A673 (cell line): ENCODE measurements around the gene PDE4B. TPM values are rescaled to one million over a fixed set of nuclear protein-coding genes. Genes with fewer than 3 reads are reported as not detected.

Experiments
- BruUV-seq: library from RNA; stranded (reverse); fragments of 400-500 nt; replicated peaks from 2 replicates; lab custom pipeline; 2021; lab: Mats Ljungman, UMichigan
- CTCF ChIA-PET: fragments of 300-600 bp; sonication (Branson Sonifier 250); formaldehyde crosslinking; loops from one replicate; lab custom pipeline; 2022; ENCODE audit warnings: antibody characterized with exemption; lab: Charles Lee
- POLR2A ChIA-PET: fragments of 300-600 bp; sonication (Branson Sonifier 250); formaldehyde crosslinking; loops from one replicate; lab custom pipeline; 2022; ENCODE audit warnings: antibody characterized with exemption; ENCODE audit not compliant: low non-redundant PET; lab: Charles Lee
- DNase-seq: peaks from one replicate; pipeline ENCODE4 v3.0.0-alpha.2; 2015; ENCODE audit warnings: low spot score
- H3K27ac ChIP-seq: fragments of 200-600 bp; sonication (generic); 2 replicates; pipeline ENCODE4 v1.5.1; 2016; ENCODE audit warnings: mixed run types, low read depth, mild to moderate bottlenecking, mixed read lengths, antibody characterized with exemption, low read length; ENCODE audit not compliant: poor library complexity, severe bottlenecking
- H3K27me3 ChIP-seq: fragments of 200-600 bp; sonication (generic); replicated peaks from 2 replicates; pipeline ENCODE4 v1.6.1; 2017; ENCODE audit warnings: mixed run types, low read depth, mild to moderate bottlenecking, mixed read lengths, antibody characterized with exemption, low read length; ENCODE audit not compliant: insufficient read depth, poor library complexity
- H3K36me3 ChIP-seq: fragments of 200-600 bp; sonication (generic); 2 replicates; pipeline ENCODE4 v1.6.1; 2016; ENCODE audit warnings: mixed run types, mild to moderate bottlenecking, mixed read lengths, antibody characterized with exemption, low read length; ENCODE audit not compliant: insufficient read depth, poor library complexity, severe bottlenecking
- H3K4me1 ChIP-seq: fragments of 200-600 bp; sonication (generic); 2 replicates; pipeline ENCODE4 v1.6.1; 2017; ENCODE audit warnings: mixed run types, mild to moderate bottlenecking, mixed read lengths, antibody characterized with exemption, low read length; ENCODE audit not compliant: insufficient read depth, poor library complexity, severe bottlenecking
- H3K4me3 ChIP-seq: fragments of 200-600 bp; sonication (generic); 2 replicates; pipeline ENCODE4 v1.5.1; 2016; ENCODE audit warnings: low read depth, mixed run types, mild to moderate bottlenecking, mixed read lengths, low read length; ENCODE audit not compliant: poor library complexity, severe bottlenecking
- H3K9me3 ChIP-seq: fragments of 200-600 bp; sonication (generic); 2 replicates; pipeline ENCODE4 v1.6.1; 2016; ENCODE audit warnings: mixed run types, low read depth, mild to moderate bottlenecking, mixed read lengths, antibody characterized with exemption, low read length; ENCODE audit not compliant: poor library complexity, severe bottlenecking
- EZH2 ChIP-seq: fragments of 200-600 bp; sonication (generic); IDR thresholded peaks from 2 replicates; pipeline ENCODE4 v1.6.1; 2017; ENCODE audit warnings: borderline replicate concordance, low read depth, mild to moderate bottlenecking, mixed read lengths, antibody characterized with exemption, low read length; ENCODE audit not compliant: poor library complexity, severe bottlenecking
- intact Hi-C: fragments of 100-400 bp; cut with micrococcal nuclease; formaldehyde crosslinking; loops from one replicate; pipeline ENCODE4 v1.10.0; 2022; ENCODE audit not compliant: unreplicated experiment
- total RNA-seq: library from RNA; stranded (reverse); gene quantifications from 2 replicates; pipeline ENCODE4 v1.2.3, GENCODE V29; 2021
- TF ChIP-seq, protein P1 (sequence below): fragments of 300-800, 200-600 bp; sonication (generic); conservative IDR thresholded peaks from 2 replicates; pipeline ENCODE4 v1.5.1; 2017; ENCODE audit warnings: low read depth, mild to moderate bottlenecking, antibody characterized with exemption, low read length, moderate library complexity, mixed read lengths

Gene PDE4B
- total RNA-seq, 1 experiment from 2014 or later = 20.0 TPM

DNA sequence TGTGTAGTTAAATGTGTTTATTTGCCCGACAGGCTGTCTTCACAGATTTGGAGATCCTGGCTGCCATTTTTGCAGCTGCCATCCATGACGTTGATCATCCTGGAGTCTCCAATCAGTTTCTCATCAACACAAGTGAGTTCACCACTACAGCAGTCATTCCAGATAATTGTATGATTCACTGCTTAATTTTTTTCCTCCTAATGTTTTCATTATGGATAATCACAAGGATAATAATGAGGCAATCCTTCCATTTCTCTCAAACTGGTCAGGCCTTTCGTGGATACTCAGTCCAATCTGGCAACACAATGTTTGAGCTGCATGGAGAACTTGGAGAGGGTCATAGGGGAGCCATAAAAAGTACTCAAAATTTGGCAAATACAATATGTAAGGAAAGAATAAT is 572.9 kb downstream of the PDE4B start:
- intact Hi-C loops = no loop called here
- Histone ChIP-seq H3K27me3 (no peaks in the 10 kb centered on the region), H3K4me1 (peaks cover under 1% of the 10 kb centered on the region), H3K4me3 (no peak overlapping the region), H3K9me3 (no peaks in the 10 kb centered on the region), H3K36me3 (peaks cover 91% of the 10 kb centered on the region), H3K27ac (no peak overlapping the region)
- DNase-seq = no peak
- CTCF ChIA-PET = no interaction called here
- no TSS peak for BruUV-seq
- POLR2A ChIA-PET = no interaction called here
- no peak for TF ChIP-seq EZH2
- TF ChIP-seq, protein P1, sequence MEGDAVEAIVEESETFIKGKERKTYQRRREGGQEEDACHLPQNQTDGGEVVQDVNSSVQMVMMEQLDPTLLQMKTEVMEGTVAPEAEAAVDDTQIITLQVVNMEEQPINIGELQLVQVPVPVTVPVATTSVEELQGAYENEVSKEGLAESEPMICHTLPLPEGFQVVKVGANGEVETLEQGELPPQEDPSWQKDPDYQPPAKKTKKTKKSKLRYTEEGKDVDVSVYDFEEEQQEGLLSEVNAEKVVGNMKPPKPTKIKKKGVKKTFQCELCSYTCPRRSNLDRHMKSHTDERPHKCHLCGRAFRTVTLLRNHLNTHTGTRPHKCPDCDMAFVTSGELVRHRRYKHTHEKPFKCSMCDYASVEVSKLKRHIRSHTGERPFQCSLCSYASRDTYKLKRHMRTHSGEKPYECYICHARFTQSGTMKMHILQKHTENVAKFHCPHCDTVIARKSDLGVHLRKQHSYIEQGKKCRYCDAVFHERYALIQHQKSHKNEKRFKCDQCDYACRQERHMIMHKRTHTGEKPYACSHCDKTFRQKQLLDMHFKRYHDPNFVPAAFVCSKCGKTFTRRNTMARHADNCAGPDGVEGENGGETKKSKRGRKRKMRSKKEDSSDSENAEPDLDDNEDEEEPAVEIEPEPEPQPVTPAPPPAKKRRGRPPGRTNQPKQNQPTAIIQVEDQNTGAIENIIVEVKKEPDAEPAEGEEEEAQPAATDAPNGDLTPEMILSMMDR = no peak

DNA sequence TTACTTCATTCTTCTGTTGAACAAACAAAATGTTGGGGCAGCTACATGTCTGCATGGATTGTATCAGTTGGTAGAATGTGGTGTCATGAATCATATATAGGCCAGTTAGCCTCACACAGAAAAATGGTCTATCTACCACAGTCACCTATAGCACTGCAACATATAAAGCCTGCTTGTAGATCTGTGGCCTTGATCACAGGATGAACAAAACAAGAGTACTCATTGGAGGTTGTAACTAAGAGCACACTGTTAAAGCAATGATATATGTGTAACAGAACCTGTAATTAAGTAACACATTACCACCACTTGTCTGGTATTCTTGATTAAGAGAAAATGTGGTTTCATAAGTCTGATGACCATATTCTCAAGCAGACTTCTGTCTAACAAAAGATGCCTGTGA is 573.9 kb downstream of the PDE4B start:
- Histone ChIP-seq H3K27ac (no peak overlapping the region), H3K4me3 (no peak overlapping the region), H3K9me3 (no peaks in the 10 kb centered on the region), H3K4me1 (no peaks in the 10 kb centered on the region), H3K36me3 (peaks cover 94% of the 10 kb centered on the region), H3K27me3 (no peaks in the 10 kb centered on the region)
- CTCF ChIA-PET = no interaction called here
- DNase-seq = no peak
- no peak for TF ChIP-seq EZH2
- TF ChIP-seq, protein P1 = no peak
- no TSS peak for BruUV-seq
- intact Hi-C loops = no loop called here
- POLR2A ChIA-PET = interaction anchor here (0.5 kb wide), 1 partner anchor 791 kb away, joined by 3 read pairs; no protein-coding TSS in a partner anchor

DNA sequence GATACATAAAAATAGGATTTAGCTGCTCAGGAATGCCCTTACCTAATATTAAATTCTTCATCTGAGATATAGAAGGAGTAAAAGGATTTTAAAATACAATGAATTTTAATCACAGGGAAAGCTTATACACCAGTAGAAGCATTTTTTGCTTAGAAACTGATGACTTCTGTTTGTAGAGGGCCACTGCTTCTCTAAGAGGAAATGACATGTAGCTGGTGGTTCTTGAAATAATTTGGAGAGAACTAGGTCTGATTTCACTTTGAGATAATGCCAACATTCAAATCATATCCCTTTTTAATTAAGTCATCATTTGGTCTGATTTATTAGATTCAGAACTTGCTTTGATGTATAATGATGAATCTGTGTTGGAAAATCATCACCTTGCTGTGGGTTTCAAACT is 574.7 kb downstream of the PDE4B start:
- no peaks in the 10 kb centered on the region for H3K27me3 ChIP-seq
- POLR2A ChIA-PET = interaction anchor here (0.5 kb wide), 1 partner anchor 792 kb away, joined by 3 read pairs; no protein-coding TSS in a partner anchor
- BruUV-seq = no TSS peak
- DNase-seq = no peak
- CTCF ChIA-PET = no interaction called here
- TF ChIP-seq EZH2 = no peak
- TF ChIP-seq, protein P1 = no peak
- no peak overlapping the region for H3K4me3 ChIP-seq
- intact Hi-C loops = no loop called here
- no peaks in the 10 kb centered on the region for H3K4me1 ChIP-seq
- H3K36me3 ChIP-seq = peaks cover 93% of the 10 kb centered on the region
- H3K9me3 ChIP-seq = no peaks in the 10 kb centered on the region
- no peak overlapping the region for H3K27ac ChIP-seq
